Testis (tissue), 3 donors: ENCODE measurements around the gene KRT28. TPM values are rescaled to one million over a fixed set of nuclear protein-coding genes. Genes with fewer than 3 reads are reported as not detected.

Source experiments
- DNase-seq: peaks from one replicate; pipeline ENCODE4 v3.0.0-alpha.2; 2019
- H3K27ac ChIP-seq, 2 donors: fragments of 200-600 bp; sonication (generic); one replicate each; pipeline ENCODE4 v1.5.1; 2019
- H3K27me3 ChIP-seq: fragments of 200-600 bp; sonication (generic); one replicate; pipeline ENCODE4 v1.5.1; 2019
- H3K36me3 ChIP-seq: fragments of 200-600 bp; sonication (generic); one replicate; pipeline ENCODE4 v1.5.1; 2017; ENCODE audit warnings: low read depth; ENCODE audit errors: missing control alignments
- H3K4me1 ChIP-seq: fragments of 200-600 bp; sonication (generic); one replicate; pipeline ENCODE4 v1.5.1; 2019
- H3K4me3 ChIP-seq, 2 donors: fragments of 200-600 bp; sonication (generic); one replicate each; pipeline ENCODE4 v1.5.1; 2017 to 2019
- H3K9me3 ChIP-seq: fragments of 200-600 bp; sonication (generic); one replicate; pipeline ENCODE4 v1.5.1; 2017
- POLR2A ChIP-seq: fragments of 450-650 bp; IDR thresholded peaks from one replicate; pipeline ENCODE4 v1.6.1; 2017; ENCODE audit warnings: antibody characterized with exemption, mild to moderate bottlenecking, moderate library complexity
- WGBS, 2 donors: methylation state at CpG; one replicate each; pipeline ENCODE4 v1.1.5; 2018; 5-methylcytosine and 5-hydroxymethylcytosine counted together
- intact Hi-C: fragments of 100-400 bp; cut with DNase I; formaldehyde crosslinking; loops from one replicate; pipeline ENCODE4 v1.15.1; 2023; ENCODE audit warnings: low total_unique reads
- polyA plus RNA-seq: library from polyadenylated mRNA; stranded (reverse); fragments of 350-450 nt; fragmentation: Illumina TruSeq; extraction: RNeasy Lipid Tissue Mini Kit (QIAGEN cat#74804); gene quantifications from one replicate; pipeline ENCODE4 v1.2.3, GENCODE V29; 2014; ENCODE audit warnings: low read depth, low replicate concordance; ENCODE audit not compliant: insufficient read depth
- total RNA-seq, 2 donors: library from RNA; depleted of rRNA; stranded (reverse); fragments of >200 nt; gene quantifications; one replicate each; pipeline ENCODE4 v1.2.3, GENCODE V29; 2016
- TF ChIP-seq, protein P1 (sequence below), 3 experiments: fragments of 450-650 bp in 2 of 3; fragments of 200-600 bp in 1 of 3; sonication (generic) in 1 of 3; IDR thresholded peaks; one replicate each; pipeline ENCODE4 v1.5.1; 2016 to 2019; ENCODE audit warnings: antibody characterized with exemption in 3 of 3, mild to moderate bottlenecking in 2 of 3, moderate library complexity in 1 of 3

The KRT28 gene
- total and polyA plus RNA-seq, 3 donors from 2014 or later = 0.37 to 0.87 (median 0.43) TPM

DNA sequence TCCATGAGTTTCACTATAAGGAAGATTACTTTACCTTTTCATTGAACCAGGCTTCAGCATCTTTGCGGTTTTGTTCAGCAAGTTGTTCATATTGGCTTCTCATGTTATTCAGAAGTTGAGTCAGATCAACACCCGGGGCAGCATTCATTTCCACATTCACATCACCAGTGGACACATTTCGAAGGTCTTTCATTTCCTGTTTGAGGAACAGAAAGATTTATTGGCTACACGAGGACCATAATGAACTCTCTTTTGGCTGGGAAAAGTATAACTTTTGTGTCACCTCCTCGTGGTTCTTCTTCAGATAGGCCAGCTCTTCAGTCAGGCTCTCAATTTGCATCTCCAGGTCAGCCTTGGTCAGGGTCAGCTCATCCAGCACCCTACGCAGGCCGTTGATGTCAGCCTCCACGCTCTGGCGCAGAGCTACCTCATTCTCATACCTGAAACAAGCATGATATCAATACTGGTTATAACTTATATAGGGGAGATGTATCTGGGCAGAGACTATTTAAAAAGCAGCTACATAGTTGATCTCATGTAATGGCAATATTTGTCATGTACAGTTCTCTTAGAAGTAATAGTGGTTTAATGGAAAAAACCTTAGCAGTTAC is 20.6 kb upstream of the KRT28 start:
- DNase-seq = no peak
- Histone ChIP-seq H3K27ac (peak overlapping the region; percentile 84 to 97), H3K4me1 (peaks cover 37% of the 10 kb centered on the region), H3K27me3 (no peaks in the 10 kb centered on the region), H3K4me3 (no peak overlapping the region), H3K9me3 (no peaks in the 10 kb centered on the region), H3K36me3 (no peaks in the 10 kb centered on the region)
- WGBS, 2 donors = 49 to 51% methylated on average over 9 of the region's 9 CpGs
- intact Hi-C loops = no loop called here
- TF ChIP-seq, protein P1, sequence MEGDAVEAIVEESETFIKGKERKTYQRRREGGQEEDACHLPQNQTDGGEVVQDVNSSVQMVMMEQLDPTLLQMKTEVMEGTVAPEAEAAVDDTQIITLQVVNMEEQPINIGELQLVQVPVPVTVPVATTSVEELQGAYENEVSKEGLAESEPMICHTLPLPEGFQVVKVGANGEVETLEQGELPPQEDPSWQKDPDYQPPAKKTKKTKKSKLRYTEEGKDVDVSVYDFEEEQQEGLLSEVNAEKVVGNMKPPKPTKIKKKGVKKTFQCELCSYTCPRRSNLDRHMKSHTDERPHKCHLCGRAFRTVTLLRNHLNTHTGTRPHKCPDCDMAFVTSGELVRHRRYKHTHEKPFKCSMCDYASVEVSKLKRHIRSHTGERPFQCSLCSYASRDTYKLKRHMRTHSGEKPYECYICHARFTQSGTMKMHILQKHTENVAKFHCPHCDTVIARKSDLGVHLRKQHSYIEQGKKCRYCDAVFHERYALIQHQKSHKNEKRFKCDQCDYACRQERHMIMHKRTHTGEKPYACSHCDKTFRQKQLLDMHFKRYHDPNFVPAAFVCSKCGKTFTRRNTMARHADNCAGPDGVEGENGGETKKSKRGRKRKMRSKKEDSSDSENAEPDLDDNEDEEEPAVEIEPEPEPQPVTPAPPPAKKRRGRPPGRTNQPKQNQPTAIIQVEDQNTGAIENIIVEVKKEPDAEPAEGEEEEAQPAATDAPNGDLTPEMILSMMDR (IDR thresholded peaks at IDR 0.05) = no peak

DNA sequence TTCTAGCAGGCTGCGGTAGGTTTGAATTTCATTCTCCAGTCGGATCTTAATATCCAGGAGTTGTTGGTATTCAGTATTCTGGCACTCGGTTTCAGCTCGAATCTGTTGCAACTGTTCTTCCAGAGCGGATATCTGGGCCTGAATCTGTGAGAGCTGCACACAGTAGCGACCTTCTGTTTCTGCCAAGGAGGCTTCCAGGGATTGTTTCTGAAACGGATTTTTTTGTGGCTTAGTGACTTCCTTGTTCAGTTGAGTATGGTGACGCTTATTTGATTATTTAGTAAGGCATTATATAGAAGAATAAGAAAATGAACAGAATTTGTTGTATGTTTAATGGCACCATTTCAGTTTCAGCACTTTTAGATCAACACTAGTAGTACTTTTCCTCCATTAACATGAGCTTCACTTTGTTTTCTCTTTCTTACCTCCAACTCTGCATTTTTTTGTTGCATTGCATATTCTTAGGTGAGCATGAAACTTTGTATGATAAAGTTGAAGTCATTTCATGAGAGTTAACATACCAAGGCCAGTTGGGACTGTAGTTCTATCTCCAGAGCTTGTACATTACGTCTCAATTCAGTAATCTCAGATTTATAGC is 19.9 kb upstream of the KRT28 start:
- Histone ChIP-seq H3K27me3 (no peaks in the 10 kb centered on the region), H3K4me3 (peak overlapping the region; percentile 67 to 85), H3K27ac (peak overlapping the region; percentile 84 to 97), H3K9me3 (no peaks in the 10 kb centered on the region), H3K36me3 (no peaks in the 10 kb centered on the region), H3K4me1 (peaks cover 37% of the 10 kb centered on the region)
- WGBS, 2 donors = 18 to 25% methylated on average over 9 of the region's 9 CpGs
- TF ChIP-seq, protein P1 (IDR thresholded peaks at IDR 0.05) = no peak
- TF ChIP-seq POLR2A = no peak
- intact Hi-C loops = no loop called here
- DNase-seq = peak; percentile 33

DNA sequence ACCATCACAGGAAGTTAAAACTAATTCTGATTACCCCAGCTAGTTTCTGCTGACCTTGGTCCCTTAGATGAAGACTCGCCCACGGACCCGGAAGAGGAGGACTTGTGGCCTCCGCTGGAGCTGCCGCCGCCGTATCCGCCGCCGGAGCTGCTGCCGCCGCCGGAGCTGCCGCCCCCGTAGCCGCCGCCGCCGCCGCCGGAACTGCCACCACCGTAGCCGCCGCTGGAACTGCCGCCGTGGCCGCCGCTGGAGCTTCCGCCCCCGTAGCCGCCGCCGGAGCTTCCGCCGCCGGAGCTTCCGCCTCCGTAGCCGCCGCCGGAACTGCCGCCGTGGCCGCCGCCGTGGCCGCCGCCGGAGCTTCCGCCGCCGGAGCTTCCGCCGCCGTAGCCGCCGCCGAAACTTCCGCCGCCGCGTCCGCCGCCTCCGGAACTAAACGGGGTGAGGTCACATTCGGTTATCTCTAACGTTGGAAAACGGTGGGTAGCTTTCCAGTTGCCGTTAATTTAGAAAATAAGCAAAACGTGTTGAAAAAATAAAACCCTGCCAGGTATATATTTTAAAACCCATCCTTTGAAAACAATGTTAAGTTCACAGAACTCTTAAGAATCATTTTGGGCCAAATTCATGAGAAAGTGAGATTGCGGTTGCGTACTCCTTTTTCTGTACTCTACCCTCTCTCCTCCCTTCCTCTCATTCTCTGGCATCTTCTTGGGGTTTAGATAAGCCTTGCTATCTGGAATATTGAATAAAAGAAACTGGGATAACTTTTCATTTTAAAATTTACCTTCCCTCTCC is 19.2 kb upstream of the KRT28 start:
- Histone ChIP-seq H3K9me3 (no peaks in the 10 kb centered on the region), H3K27ac (peak overlapping the region; percentile 84 to 97), H3K4me1 (peaks cover 37% of the 10 kb centered on the region), H3K27me3 (no peaks in the 10 kb centered on the region), H3K4me3 (peak overlapping the region; percentile 67 to 85), H3K36me3 (no peaks in the 10 kb centered on the region)
- DNase-seq = peak; percentile 84
- intact Hi-C loops = no loop called here
- TF ChIP-seq POLR2A = no peak
- TF ChIP-seq, protein P1 (IDR thresholded peaks at IDR 0.05) = peak in 1 of 3 experiments; percentile 15
- 1% methylated on average over 45 to 73 of the region's 73 CpGs for WGBS, 2 donors

DNA sequence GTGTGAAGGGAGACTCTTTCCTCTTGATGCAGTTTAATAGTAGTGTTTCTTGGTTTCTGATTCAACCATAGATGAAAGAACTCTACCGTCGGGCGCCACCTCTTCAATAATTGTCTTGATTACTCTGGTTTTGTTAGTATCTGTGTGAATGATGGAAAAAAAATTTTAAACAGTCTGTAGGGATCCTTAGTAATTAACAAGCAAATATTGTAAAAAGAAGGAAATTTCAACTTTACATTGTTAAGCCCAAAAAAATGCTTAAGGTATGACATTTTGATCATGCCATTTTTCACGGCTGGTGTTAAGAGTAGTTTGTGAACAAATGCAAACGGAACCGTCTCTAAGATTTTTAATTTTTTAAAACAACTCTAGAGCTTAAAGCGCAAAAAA is 18.6 kb upstream of the KRT28 start:
- no peaks in the 10 kb centered on the region for H3K36me3 ChIP-seq
- peak overlapping the region; percentile 84 to 97 for H3K27ac ChIP-seq
- H3K27me3 ChIP-seq = no peaks in the 10 kb centered on the region
- H3K9me3 ChIP-seq = no peaks in the 10 kb centered on the region
- no peak for DNase-seq
- H3K4me1 ChIP-seq = peaks cover 37% of the 10 kb centered on the region
- peak overlapping the region; percentile 67 to 85 for H3K4me3 ChIP-seq
- intact Hi-C loops = no loop called here
- WGBS, 2 donors = 9 to 14% methylated on average over 7 of the region's 7 CpGs
- TF ChIP-seq POLR2A = no peak
- TF ChIP-seq, protein P1 (IDR thresholded peaks at IDR 0.05) = no peak
